Measurements from ENCODE around the gene PLCB4. TPM values are rescaled to one million over a fixed set of nuclear protein-coding genes. Genes with fewer than 3 reads are reported as not detected.

PLCB4 gene
- total RNA-seq, 4 donors from 2014 or later = 2.3 to 3.9 (median 3.3) TPM

- intact Hi-C loops (cut with DNase I; ENCODE audit: low total_unique reads) (no loop called here), in situ Hi-C loops (cut with MboI; ENCODE audit: low sequenced_read_pairs in 4 of 4) (no loop called here)
- Histone ChIP-seq H3K4me3 (no peak overlapping the region), H3K36me3 (no peaks in the 10 kb centered on the region), H3K27ac (no peak overlapping the region), H3K9me3 (no peaks in the 10 kb centered on the region), H3K4me1 (no peaks in the 10 kb centered on the region), H3K27me3 (no peaks in the 10 kb centered on the region)
- DNase-seq (no peak), ATAC-seq (no peak)
- TF ChIP-seq CTCF (IDR thresholded peaks at IDR 0.05 in 4 of 5, conservative IDR thresholded peaks at IDR 0.05 in 1 of 5) = no peak
- TF ChIP-seq POLR2A (IDR thresholded peaks at IDR 0.05) = no peak
Observed at GRCh38 chr20:9499126-9499899, 430.4 kb downstream of the PLCB4 start.

- Histone ChIP-seq H3K27me3 (peaks cover 0 to 5% (median 0%) of the 10 kb centered on the region in 3 donors), H3K27ac (no peak overlapping the region)
Observed at GRCh38 chr20:9500121-9500520, 431.2 kb downstream of the PLCB4 start.

GRCh38 chr20:9501473-9501872 lies 432.6 kb downstream of the PLCB4 start:
- intact Hi-C loops (cut with DNase I; ENCODE audit: low total_unique reads) (no loop called here), in situ Hi-C loops (cut with MboI; ENCODE audit: low sequenced_read_pairs in 4 of 4) (no loop called here)
- Histone ChIP-seq H3K27me3 (peaks cover 0 to 15% (median 13%) of the 10 kb centered on the region in 3 donors), H3K27ac (no peak overlapping the region), H3K9me3 (no peaks in the 10 kb centered on the region), H3K4me3 (no peak overlapping the region), H3K36me3 (no peaks in the 10 kb centered on the region), H3K4me1 (no peaks in the 10 kb centered on the region)
- DNase-seq (no peak), ATAC-seq (no peak)
- TF ChIP-seq CTCF (IDR thresholded peaks at IDR 0.05 in 4 of 5, conservative IDR thresholded peaks at IDR 0.05 in 1 of 5) (no peak), POLR2A (IDR thresholded peaks at IDR 0.05) (no peak)

More at GRCh38 chr20:9500121-9500520, 431.2 kb downstream of the PLCB4 start:
- Histone ChIP-seq H3K9me3 (no peaks in the 10 kb centered on the region), H3K4me1 (no peaks in the 10 kb centered on the region), H3K36me3 (no peaks in the 10 kb centered on the region), H3K4me3 (no peak overlapping the region)
- intact Hi-C loops (cut with DNase I; ENCODE audit: low total_unique reads) = no loop called here
- no peak for DNase-seq
- TF ChIP-seq CTCF (IDR thresholded peaks at IDR 0.05 in 4 of 5, conservative IDR thresholded peaks at IDR 0.05 in 1 of 5) = no peak
- in situ Hi-C loops (cut with MboI; ENCODE audit: low sequenced_read_pairs in 4 of 4) = no loop called here
- no peak for ATAC-seq

GRCh38 chr20:9503526-9504245 lies 434.8 kb downstream of the PLCB4 start:
- no peak for ATAC-seq
- Histone ChIP-seq H3K4me3 (no peak overlapping the region), H3K36me3 (no peaks in the 10 kb centered on the region), H3K27me3 (peaks cover 21 to 31% (median 23%) of the 10 kb centered on the region in 3 donors), H3K27ac (no peak overlapping the region), H3K9me3 (no peaks in the 10 kb centered on the region), H3K4me1 (peaks cover 0 to 4% of the 10 kb centered on the region in 2 donors)
- intact Hi-C loops (cut with DNase I; ENCODE audit: low total_unique reads) = no loop called here
- TF ChIP-seq CTCF (IDR thresholded peaks at IDR 0.05 in 4 of 5, conservative IDR thresholded peaks at IDR 0.05 in 1 of 5) (no peak), POLR2A (IDR thresholded peaks at IDR 0.05) (no peak)
- no peak for DNase-seq
- in situ Hi-C loops (cut with MboI; ENCODE audit: low sequenced_read_pairs in 4 of 4) = no loop called here

Data from gastrocnemius medialis (tissue), 4 donors.